Right renal pelvis (tissue), 4 donors: Measurements from ENCODE around the gene GJD3. TPM values are rescaled to one million over a fixed set of nuclear protein-coding genes. Genes with fewer than 3 reads are reported as not detected.

ENCODE experiments used
- DNase-seq, 4 donors: peaks; one replicate each; pipeline ENCODE4 v3.0.0-alpha.2; 2013; ENCODE audit warnings: low read depth in 4 of 4, low spot score in 3 of 4, missing footprints in 1 of 4
- polyA plus RNA-seq, 4 donors: library from polyadenylated mRNA; unstranded; fragments of 120-200 nt; gene quantifications; one replicate each; pipeline ENCODE4 v1.2.1, GENCODE V29; 2013; ENCODE audit not compliant: insufficient read length in 4 of 4

Gene GJD3
- polyA plus RNA-seq, 4 donors, result 0.14 to 0.18 TPM; not detected in 2

DNA sequence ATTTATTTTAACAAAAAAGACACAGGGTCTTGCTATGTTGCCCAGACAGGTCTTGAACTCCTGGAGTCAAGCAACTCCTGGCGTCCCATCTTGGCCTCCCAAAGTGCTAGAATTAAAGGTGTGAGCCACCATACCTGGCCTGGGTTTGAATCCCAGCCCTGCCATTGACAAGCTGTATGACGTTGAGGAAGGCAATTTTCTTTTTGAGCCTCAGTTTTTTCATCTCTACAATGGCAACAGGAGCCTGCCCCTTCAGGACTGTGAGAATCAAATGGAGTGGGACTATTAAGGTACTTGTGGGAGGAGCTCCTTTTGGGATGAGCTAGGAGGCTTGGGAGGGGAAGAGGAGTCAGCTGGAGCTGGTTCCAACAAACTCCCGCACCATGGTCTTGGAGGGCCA lies 49.3 kb downstream of the GJD3 start:
- no peak for DNase-seq

DNA sequence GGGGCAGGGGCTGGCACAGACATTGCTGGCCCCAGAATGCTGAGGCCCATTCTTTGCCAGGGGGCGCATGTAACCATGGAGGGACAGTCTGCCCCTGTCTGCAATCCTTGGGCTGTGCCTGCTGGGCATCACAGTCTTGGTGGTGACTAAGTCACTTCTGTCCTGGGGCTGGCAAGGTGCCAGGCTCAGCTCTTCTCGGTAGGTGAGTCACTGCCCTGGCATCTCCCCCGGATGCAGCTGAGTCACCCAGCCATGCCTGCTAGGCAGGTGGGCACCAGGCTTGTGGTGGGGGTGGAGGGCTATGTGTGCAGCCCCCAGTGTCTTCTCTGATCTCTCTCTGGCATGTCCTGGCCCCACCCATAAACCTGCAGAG lies 50.0 kb downstream of the GJD3 start:
- DNase-seq, result no peak

DNA sequence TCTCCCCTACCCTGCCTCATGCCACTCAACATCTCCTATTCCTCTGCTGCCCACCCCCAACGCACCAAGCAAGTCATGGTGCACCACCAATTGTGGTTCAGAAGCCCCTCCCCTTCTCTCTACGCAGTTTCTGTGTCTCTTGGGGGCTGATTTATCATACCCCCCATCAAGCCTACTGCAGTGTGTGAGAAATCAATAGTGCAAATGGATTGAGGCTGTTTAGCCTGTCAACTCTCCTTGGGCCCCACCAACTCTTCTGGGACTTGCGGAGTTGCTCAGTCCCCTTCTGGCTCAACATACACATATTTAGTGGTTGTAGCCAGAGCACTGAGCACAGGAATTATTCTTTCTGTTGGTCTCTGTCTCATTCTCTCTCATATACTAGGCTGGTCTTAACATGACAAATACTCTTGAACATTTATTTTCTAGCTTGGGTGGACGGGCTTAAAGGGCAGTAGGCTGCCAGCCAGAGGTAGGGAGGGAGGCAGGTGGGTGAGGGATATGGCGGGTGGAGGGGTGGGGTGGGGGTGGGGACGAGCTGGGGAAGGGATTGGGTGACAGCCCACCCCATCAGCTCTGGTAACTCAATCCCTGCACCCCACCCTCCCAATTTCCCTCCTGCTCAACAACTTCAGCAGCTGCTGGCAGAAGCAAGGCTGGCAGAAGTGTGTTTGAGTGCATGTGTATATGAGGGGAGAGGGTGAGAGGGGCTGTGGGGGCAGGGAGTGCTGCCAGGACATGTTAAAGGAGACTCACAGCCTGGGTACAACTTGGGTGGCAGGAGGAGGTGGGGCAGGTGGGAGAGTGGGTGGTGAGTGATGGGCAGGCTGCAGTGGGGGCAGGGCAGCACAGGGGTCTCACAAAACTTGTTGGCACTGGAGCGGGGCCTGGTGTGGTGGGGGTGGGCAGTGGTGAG lies 50.6 kb downstream of the GJD3 start:
- no peak for DNase-seq

Other genes with a start within 250 kb of the GJD3 start
- gene MSL1, start 242.8 kb downstream of the GJD3 start, polyA plus RNA-seq, result 100 to 1,000 TPM; 137 to 189 (median 172) TPM
- gene CASC3, start 224.2 kb downstream of the GJD3 start, polyA plus RNA-seq, result 100 to 1,000 TPM in 3 of 4 donors, 10 to 100 TPM in 1; 94.8 to 113 (median 102) TPM
- 10 to 100 TPM in 2 of 4 donors, 1 to 10 TPM in 2; 6.6 to 10.5 (median 9.6) TPM for gene RAPGEFL1, start 187.3 kb downstream of the GJD3 start, polyA plus RNA-seq
- gene WIPF2, start 145.4 kb downstream of the GJD3 start, polyA plus RNA-seq, result 10 to 100 TPM; 29.4 to 32.0 (median 31.8) TPM
- 10 to 100 TPM; 21.9 to 24.5 (median 24.3) TPM for gene CDC6, start 76.9 kb downstream of the GJD3 start, polyA plus RNA-seq
- gene RARA, start 55.6 kb downstream of the GJD3 start, polyA plus RNA-seq, result 10 to 100 TPM; 36.1 to 39.1 (median 38.5) TPM
- 100 to 1,000 TPM; 164 to 196 (median 176) TPM for gene TOP2A, start 53.2 kb upstream of the GJD3 start, polyA plus RNA-seq
- gene IGFBP4, start 78.7 kb upstream of the GJD3 start, polyA plus RNA-seq, result 100 to 1,000 TPM; 338 to 424 (median 366) TPM
- under 1 TPM in 2 of 4 donors, not detected in 2; 0.14 TPM for gene TNS4, start 136.9 kb upstream of the GJD3 start, polyA plus RNA-seq
- under 1 TPM; 0.24 to 0.45 (median 0.42) TPM for gene CCR7, start 200.7 kb upstream of the GJD3 start, polyA plus RNA-seq